CD4-positive, alpha-beta T cell treated with Interleukin-12 subunit alpha and Interleukin-12 subunit beta, for 1 hour (primary cell): Measurements from ENCODE around the gene FCHO2.

ENCODE experiments used
- DNase-seq: peaks from one replicate; pipeline ENCODE4 v3.0.0-alpha.2; 2020

FCHO2 gene

GRCh38 chr5:73037545-73037944, 81.7 kb downstream of the FCHO2 start:
- DNase-seq, result no peak

GRCh38 chr5:73039082-73039481, 83.2 kb downstream of the FCHO2 start:
- no peak for DNase-seq

GRCh38 chr5:73042993-73043392, 87.2 kb downstream of the FCHO2 start:
- no peak for DNase-seq

- DNase-seq, result no peak
Measured at GRCh38 chr5:73044546-73044945, 88.7 kb downstream of the FCHO2 start.

DNA sequence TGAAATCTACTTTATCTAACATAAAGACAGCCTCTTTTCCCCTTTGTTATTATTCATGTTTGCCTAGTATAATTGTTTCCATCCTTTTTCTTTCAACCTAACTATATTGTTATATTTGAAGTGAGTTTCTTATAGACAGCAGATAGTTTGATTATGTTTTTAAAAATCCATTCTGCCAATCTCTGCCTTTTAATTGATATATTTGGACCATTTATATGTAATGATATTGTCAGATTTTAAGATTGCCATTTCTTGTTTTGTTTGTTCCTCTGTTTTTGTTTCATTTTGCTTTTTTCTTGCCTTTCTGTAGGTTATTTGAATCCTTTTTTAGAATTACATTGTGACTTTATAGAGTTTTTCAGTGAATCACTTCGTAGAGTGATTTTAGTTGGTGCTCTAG, 89.8 kb downstream of the FCHO2 start:
- DNase-seq, result no peak

DNA sequence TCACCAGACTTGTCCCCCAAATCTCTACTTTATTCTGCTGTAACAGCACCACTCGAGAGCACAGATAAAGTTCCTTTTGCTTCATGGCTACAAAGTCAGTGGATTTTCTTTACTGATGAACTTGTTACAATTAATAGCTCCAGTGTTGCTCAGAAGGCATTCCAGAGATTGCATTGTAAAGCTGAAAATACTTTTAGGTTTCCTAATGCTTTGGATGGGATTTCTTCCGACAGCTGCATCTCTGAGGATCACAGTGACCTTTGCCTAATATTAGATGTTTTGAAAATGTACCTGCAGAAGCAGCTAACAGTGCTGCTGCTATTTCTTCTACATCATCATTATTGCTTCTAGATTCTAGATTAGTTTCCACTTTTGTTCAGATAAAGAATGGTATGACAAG, 105.8 kb downstream of the FCHO2 start:
- no peak for DNase-seq

GRCh38 chr5:73066466-73066865, 110.6 kb downstream of the FCHO2 start:
- DNase-seq, result no peak

DNA sequence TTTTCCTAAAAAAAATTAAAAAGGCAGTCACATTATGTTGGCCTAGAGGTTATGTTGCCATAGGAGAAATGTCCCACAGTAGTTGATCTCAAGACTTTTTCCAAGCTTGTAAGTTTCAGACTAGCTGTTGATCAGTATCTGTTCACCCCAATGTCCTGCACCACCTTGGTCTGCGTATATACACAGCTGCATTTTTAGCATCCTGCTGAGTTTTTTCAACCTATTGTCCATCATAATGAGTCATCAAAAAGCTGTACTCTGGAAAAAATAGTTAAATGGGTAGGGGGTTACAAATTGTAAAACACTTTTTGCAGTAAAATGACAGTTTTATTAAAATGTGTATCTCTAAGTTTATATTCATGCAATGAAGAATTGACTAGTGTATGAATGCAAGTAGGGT, 111.4 kb downstream of the FCHO2 start:
- DNase-seq, result no peak

DNA sequence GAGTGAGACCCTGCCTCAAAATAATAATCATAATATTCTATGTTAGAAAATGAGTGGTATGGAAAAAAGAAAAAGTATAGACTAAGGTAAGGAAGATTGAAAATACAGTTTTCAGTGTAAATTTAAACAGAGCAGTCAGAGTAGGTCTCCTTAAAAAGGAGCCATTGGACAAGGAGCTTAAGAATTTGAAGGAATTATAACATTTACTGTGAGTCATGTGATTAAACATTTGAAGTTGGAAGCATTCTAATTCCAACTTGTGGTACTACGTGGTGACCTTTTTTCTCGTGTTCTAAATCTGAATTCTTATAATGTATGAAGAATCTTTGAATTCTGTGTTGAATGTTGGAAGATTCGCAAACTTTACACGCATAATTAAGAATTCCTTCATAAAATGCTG, 125.3 kb downstream of the FCHO2 start:
- no peak for DNase-seq

DNA sequence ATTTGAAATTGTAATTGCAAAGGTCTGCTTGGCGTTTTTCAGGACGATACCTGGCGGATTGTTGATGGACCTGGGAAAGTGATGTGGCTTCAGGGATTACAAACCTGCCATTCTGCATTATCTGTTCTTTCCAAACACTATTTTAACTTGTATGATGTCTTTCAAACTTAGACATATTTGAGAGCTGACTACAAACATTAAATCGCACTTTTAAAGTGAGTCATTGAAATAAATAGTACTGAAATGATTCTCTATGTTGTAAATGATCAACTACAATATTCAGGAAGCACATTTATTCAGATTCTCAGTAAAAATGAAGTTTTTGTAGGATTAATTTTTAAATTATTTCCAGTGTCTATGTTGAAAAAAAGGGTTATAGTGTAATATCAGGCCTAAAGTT, 132.2 kb downstream of the FCHO2 start:
- no peak for DNase-seq

DNA sequence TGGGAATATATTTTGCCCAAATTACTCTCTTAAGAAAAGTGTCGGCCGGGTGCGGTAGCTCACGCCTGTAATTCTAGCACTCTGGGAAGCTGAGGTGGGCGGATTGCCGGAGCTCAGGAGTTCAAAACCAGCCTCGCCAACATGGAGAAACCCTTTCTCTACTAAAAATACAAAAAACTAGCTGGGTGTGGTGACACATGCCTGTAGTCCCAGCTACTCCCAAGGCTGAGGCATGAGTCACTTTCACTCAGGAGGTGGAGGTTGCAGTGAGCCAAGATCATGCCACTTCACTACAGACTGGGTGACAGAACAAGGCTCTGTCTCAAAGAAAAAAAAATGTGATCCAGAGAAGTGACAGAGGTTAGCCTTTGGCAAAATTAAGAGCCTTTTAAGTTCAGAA, 138.1 kb downstream of the FCHO2 start:
- no peak for DNase-seq

DNA sequence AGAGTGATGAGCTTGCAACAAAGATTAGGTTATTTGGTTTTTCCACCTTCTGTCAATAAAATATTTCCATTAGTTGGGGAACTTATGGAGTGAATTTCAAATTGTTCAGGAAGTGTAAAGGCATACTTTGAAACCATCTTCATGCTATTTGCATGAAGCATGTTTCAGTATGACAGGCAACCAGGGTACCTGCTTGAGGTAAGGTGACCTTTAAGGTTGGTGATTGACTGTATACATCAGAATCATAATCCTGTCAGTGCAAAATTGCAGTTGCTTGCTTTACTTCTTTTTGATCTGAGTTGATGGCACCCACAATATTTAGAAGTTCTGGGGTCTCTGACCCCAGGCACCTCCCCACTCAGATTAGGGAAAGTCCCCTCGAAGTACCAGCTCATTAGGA, 138.6 kb downstream of the FCHO2 start:
- no peak for DNase-seq

DNA sequence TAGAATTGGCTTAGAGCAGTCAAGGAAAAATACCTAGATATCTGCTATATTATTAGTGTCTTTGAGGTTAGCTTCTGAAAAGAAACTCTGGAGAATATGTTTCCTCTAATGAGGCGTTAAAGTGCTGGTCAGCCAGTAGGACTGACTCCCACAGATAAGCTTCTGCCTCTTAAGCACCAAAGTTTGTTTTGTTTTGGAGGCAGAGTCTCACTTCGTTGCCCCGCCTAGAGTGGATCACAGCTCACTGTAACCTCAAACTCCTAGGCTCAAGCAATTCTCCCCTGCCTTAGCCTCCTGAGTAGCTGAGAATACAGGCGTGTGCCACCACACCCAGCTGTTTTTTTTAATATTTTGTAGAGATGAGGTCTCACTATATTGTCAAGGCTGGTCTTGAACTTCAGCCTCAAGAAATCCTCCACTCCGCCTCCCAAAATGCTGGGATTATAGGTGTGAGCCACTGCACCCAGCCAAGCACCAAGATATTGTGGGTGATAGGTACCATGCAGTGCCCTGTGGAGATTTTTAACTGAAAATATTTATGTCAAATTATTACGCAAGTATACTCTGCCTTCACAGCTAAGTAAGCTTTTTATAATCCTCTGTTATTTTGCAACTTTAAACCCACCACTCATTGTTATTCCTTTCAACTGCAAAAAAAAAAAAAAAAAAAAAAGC, 139.9 kb downstream of the FCHO2 start:
- no peak for DNase-seq

DNA sequence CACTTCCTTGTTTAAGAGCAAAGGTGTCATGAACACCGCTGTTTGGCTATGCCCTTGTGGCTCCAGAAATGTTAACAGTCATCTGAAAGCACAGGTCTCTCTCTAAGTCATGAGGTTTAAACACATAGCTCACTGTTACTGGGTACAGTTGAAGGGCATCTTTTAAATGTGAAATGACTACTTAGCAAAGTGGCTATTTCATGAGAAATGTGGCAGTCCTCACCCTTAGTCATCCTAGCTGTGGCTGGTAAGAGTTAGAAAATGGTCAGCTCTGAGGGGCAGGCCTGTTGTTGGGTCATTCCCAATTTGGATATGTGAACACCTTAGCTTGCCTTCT, 140.4 kb downstream of the FCHO2 start:
- peak; percentile 15 for DNase-seq

DNA sequence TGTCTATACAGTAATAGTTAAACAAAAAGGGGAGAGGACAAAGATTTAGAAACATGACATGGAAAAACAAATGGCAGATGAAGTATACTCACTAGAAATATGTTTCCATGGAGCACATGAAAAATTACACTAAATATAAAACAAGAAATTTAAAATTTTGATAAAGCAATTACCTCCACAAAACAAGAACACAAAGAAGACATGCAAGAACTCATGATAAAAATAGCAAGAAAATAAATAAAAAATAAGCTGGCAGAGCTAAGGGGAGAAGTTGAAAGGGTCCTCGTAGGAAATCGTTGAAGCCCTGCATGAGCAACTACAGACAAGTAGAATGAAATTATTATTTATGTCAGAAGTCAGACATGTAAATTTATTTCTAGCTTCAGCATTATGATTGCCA, 141.9 kb downstream of the FCHO2 start:
- DNase-seq, result no peak

- no peak for DNase-seq
Measured at GRCh38 chr5:73100109-73100508, 144.3 kb downstream of the FCHO2 start.

DNA sequence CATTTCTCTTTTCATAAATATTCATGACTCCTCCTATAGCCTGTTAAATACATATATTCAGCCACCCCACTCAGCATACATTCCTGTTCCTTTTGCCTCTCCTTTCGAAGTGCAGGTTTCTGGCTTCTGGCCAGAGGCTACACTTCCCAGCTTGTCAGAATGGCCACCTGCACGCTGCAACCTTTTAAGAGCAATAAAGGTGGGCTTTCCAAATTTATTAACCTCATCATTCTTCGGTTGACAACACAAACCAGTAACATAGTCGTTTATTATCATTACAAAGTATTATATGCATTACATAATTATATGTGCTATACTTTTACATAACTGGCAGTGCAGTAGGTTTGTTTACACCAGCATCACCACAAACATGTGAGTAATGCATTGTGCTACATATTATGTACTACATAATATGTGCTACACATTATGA, 148.0 kb downstream of the FCHO2 start:
- DNase-seq, result no peak

DNA sequence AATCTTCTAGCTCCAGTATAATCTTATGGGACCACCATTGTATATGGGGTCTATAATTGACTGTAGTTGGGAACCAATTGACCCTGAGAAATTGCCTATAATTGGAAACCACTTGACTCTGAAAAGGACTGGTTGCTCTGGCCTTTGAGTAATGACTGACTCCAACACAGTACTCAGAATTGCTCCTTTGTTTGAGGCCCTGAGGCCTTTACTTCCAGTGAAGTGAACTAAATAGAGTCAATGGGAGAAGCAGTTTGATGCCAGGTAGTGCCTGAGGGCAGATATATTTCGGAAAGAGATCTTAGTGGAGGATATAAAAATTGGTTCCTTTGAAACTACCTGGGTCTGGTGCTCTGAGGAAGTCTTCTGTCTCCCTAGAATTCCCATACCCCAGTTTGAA, 148.5 kb downstream of the FCHO2 start:
- no peak for DNase-seq

DNA sequence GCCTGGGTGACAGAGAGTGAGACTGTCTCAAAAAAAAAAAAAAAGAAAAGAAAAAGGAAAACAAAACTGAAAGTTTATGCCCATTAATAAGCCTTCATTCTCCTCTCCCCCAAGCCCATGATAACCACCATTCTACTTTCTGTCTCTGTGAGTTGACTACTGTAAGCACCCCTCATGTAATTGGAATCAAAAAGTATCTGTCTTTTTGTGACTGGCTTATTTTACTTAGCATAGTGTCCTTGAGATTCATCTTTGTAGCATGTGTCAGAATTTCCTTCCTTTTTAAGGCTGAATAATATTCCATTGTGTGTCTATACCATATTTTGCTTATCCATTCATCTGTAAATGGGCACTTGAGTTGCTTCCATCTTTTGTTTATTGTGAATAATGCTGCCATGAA, 150.5 kb downstream of the FCHO2 start:
- DNase-seq, result no peak

DNA sequence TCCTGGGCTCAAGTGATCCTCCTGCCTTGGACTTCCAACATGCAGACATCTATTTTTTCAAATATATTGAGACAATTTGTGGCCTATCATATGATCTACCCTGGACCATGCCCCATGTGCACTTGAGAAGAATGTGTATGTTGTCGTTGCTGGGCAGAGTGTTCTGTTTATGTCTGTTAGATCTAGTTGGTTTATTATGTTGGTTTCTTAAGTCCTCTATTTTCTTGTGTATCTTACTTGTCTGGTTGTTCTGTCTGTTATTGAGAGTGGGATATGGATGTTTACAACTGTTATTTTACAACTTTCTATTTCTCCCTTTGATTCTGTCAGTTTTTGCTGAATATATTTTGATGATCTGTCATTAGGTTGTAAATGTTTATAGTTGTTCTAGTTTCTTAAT, 154.3 kb downstream of the FCHO2 start:
- DNase-seq, result no peak

- DNase-seq, result no peak
Measured at GRCh38 chr5:73111536-73111935, 155.7 kb downstream of the FCHO2 start.

DNA sequence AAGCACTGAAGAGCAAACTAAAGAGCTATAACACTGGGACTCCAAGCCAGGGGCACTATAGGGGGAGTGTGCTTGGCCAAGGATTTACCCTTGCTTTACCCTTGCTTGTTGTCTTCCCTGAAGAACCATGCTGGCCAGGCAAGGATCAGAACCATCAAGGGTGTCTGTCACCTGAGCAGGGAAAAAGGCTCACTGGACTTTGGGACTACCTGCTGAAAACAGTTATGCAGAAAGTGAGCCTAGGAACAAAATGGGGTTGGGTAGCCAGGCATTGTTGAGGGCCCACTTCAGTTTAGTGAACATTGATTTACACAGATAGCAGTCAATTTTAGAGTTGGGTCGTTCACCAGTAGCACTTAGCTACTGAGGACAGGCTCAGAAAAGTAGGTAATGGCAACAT, 156.5 kb downstream of the FCHO2 start:
- DNase-seq, result no peak

GRCh38 chr5:73114044-73114688, 158.3 kb downstream of the FCHO2 start:
- DNase-seq, result no peak

DNA sequence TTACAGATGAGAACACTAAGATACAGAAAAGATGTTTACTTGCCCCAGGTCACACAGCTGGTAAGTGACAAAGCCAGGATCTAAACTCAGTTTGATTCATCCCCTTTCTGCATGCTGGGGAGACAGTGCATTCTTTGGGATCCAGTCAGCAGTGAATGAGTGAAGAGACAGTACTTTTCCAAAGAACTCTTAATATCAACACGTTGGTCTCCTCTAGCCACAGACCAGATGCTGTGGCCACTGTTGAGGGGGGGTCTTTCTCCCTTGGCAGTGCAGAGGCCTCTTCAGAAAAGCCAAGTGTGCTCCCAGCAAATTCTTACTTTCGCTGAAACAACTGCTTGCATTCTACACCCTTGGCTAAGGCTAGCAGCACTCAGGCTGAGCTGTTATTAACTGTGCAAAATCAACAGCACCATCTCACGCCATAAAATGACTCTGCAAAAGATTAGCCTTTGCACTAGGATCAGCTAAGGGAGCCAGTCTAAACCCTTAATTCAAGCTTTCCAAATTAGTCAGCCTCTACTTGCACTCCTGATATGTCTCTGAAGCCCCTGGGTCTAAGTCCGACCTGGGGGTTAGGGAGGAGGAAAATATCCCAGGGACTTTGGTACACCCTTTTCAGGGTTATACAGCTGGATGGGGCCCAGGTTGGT, 159.7 kb downstream of the FCHO2 start:
- DNase-seq, result no peak

DNA sequence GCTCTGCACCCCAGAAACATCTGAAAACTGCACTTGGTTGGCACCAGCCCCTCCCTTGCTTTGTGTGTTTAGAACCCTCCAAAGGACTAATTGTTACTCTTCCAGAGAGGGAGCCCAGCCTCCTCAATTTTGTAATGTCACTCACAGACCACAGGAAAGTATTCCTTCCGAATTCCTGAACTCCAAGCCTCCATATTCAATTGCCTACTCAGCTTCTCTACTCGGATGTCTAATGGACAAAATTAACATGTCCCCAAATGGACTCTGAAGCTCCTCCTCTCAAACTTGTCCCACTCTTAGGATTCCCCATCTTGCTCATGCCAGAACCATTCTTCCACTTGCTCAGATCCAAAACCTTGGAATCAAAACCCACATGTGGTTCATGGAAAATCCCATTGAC, 160.7 kb downstream of the FCHO2 start:
- no peak for DNase-seq
